SK-N-SH treated with all-trans-retinoic acid at 6 μM for 48 hours (cell line): Measurements from ENCODE around the gene GMIP.
"Not testable (repeated sequence)": the region's sequence is repeated elsewhere in the genome, so short reads cannot be mapped to it uniquely, and the experiment has no call there.

Experiments used
- ATAC-seq: fragments of 200-7000 bp; cut with Tn5 transposase; 3 replicates; pipeline ENCODE4 v1.9.1; 2020; ENCODE audit warnings: mild to moderate bottlenecking, moderate library complexity
- ARNTL ChIP-seq: fragments of 450-650 bp; formaldehyde crosslinking; IDR thresholded peaks from 2 replicates; pipeline ENCODE4 v1.5.0; 2020; ENCODE audit warnings: low read depth, mild to moderate bottlenecking, moderate library complexity, borderline replicate concordance
- BACH2 ChIP-seq: fragments of 250-450 bp; sonication (Bioruptor Pico); IDR thresholded peaks from 2 replicates; pipeline ENCODE4 v1.9.0; 2021; ENCODE audit warnings: mild to moderate bottlenecking, borderline replicate concordance
- CREB5 ChIP-seq: fragments of 250-450 bp; sonication (Bioruptor Pico); IDR thresholded peaks from 2 replicates; pipeline ENCODE4 v1.5.1; 2020; ENCODE audit warnings: low read depth, mild to moderate bottlenecking, moderate library complexity
- CSDC2 ChIP-seq: fragments of 250-450 bp; sonication (Bioruptor Pico); IDR thresholded peaks from 2 replicates; pipeline ENCODE4 v1.5.0; 2020; ENCODE audit warnings: mild to moderate bottlenecking, moderate library complexity
- CSRNP3 ChIP-seq: fragments of 250-450 bp; sonication (Bioruptor Pico); IDR thresholded peaks from 2 replicates; pipeline ENCODE4 v1.5.1; 2021; ENCODE audit warnings: mild to moderate bottlenecking, moderate library complexity
- ESRRG ChIP-seq: fragments of 250-450 bp; sonication (Bioruptor Pico); IDR thresholded peaks from 2 replicates; pipeline ENCODE4 v1.6.1; 2021; ENCODE audit warnings: mild to moderate bottlenecking
- GLIS3 ChIP-seq: fragments of 250-450 bp; sonication (Bioruptor Pico); IDR thresholded peaks from 2 replicates; pipeline ENCODE4 v1.5.0; 2020; ENCODE audit warnings: mild to moderate bottlenecking, moderate library complexity
- ISL1 ChIP-seq: fragments of 250-450 bp; sonication (Bioruptor Pico); IDR thresholded peaks from 2 replicates; pipeline ENCODE4 v2.1.2; 2022; ENCODE audit warnings: mild to moderate bottlenecking, moderate library complexity
- PATZ1 ChIP-seq: fragments of 250-450 bp; sonication (Bioruptor Pico); IDR thresholded peaks from 2 replicates; pipeline ENCODE4 v1.8.0; 2020; ENCODE audit warnings: mild to moderate bottlenecking, moderate library complexity, borderline replicate concordance
- POU6F1 ChIP-seq: fragments of 250-450 bp; sonication (Bioruptor Pico); IDR thresholded peaks from 2 replicates; pipeline ENCODE4 v1.8.0; 2021; ENCODE audit warnings: low read depth, mild to moderate bottlenecking, moderate library complexity, borderline replicate concordance
- PPARA ChIP-seq: fragments of 250-450 bp; sonication (Bioruptor Pico); IDR thresholded peaks from 2 replicates; pipeline ENCODE4 v1.5.0; 2020; ENCODE audit warnings: mild to moderate bottlenecking, borderline replicate concordance
- RARB ChIP-seq: fragments of 250-450 bp; sonication (Bioruptor Pico); IDR thresholded peaks from 2 replicates; pipeline ENCODE4 v1.8.0; 2021; ENCODE audit warnings: mild to moderate bottlenecking, moderate library complexity
- TCF4 ChIP-seq: fragments of 250-450 bp; sonication (Bioruptor Pico); IDR thresholded peaks from 2 replicates; pipeline ENCODE4 v1.8.0; 2021; ENCODE audit warnings: mild to moderate bottlenecking, moderate library complexity, borderline replicate concordance
- TOX ChIP-seq: fragments of 250-450 bp; sonication (Bioruptor Pico); IDR thresholded peaks from 2 replicates; pipeline ENCODE4 v1.8.0; 2021; ENCODE audit warnings: mild to moderate bottlenecking, moderate library complexity, borderline replicate concordance
- TSHZ2 ChIP-seq: fragments of 250-450 bp; sonication (Bioruptor Pico); IDR thresholded peaks from 2 replicates; pipeline ENCODE4 v1.5.0; 2020; ENCODE audit warnings: mild to moderate bottlenecking, moderate library complexity
- ZC3H10 ChIP-seq: fragments of 250-450 bp; sonication (Bioruptor Pico); IDR thresholded peaks from 2 replicates; pipeline ENCODE4 v1.5.1; 2021; ENCODE audit warnings: mild to moderate bottlenecking, moderate library complexity
- ZFP3 ChIP-seq: fragments of 250-450 bp; sonication (Bioruptor Pico); IDR thresholded peaks from 2 replicates; pipeline ENCODE4 v1.5.0; 2020; ENCODE audit warnings: mild to moderate bottlenecking, moderate library complexity
- ZFP30 ChIP-seq: fragments of 450-650 bp; formaldehyde crosslinking; IDR thresholded peaks from 2 replicates; pipeline ENCODE4 v1.5.0; 2022; ENCODE audit warnings: mild to moderate bottlenecking, moderate library complexity
- ZNF565 ChIP-seq: fragments of 450-650 bp; formaldehyde crosslinking; conservative IDR thresholded peaks from 2 replicates; pipeline ENCODE4 v1.5.0; 2020; ENCODE audit warnings: low read depth, mild to moderate bottlenecking, moderate library complexity
- ZNF70 ChIP-seq: fragments of 450-650 bp; formaldehyde crosslinking; IDR thresholded peaks from 2 replicates; pipeline ENCODE4 v1.5.0; 2020; ENCODE audit warnings: mild to moderate bottlenecking, moderate library complexity
- ZNF8 ChIP-seq: fragments of 450-650 bp; formaldehyde crosslinking; IDR thresholded peaks from 2 replicates; pipeline ENCODE4 v1.5.0; 2020; ENCODE audit warnings: mild to moderate bottlenecking, moderate library complexity

Gene GMIP

GRCh38 chr19:19613506-19613905 is 30.0 kb downstream of the GMIP start:
- no peak; the same call in 2 of the 3 replicates for ATAC-seq
- no peak for TF ChIP-seq BACH2
- no peak for TF ChIP-seq ZNF8
- no peak for TF ChIP-seq TCF4 (CRISPR knock-in tag)
- TF ChIP-seq ESRRG (CRISPR knock-in tag): no peak
- TF ChIP-seq ISL1 (CRISPR knock-in tag): no peak
- TF ChIP-seq CREB5 (CRISPR knock-in tag): no peak
- TF ChIP-seq ARNTL (CRISPR knock-in tag): no peak
- no peak for TF ChIP-seq TSHZ2 (CRISPR knock-in tag)
- TF ChIP-seq ZC3H10 (CRISPR knock-in tag): no peak
- TF ChIP-seq POU6F1: no peak
- TF ChIP-seq RARB (CRISPR knock-in tag): no peak

- TF ChIP-seq ZNF565 (CRISPR knock-in tag) (no peak), ESRRG (CRISPR knock-in tag) (no peak), PATZ1 (CRISPR knock-in tag) (no peak), ZC3H10 (CRISPR knock-in tag) (no peak), TSHZ2 (CRISPR knock-in tag) (no peak), CSRNP3 (CRISPR knock-in tag) (no peak), BACH2 (no peak), TCF4 (CRISPR knock-in tag) (no peak), GLIS3 (CRISPR knock-in tag) (no peak), TOX (CRISPR knock-in tag) (no peak), ZFP30 (CRISPR knock-in tag) (no peak), ZFP3 (CRISPR knock-in tag) (no peak), CSDC2 (CRISPR knock-in tag) (no peak), ZNF8 (no peak), ISL1 (CRISPR knock-in tag) (no peak), CREB5 (CRISPR knock-in tag) (no peak), ARNTL (CRISPR knock-in tag) (no peak), ZNF70 (CRISPR knock-in tag) (no peak), RARB (CRISPR knock-in tag) (no peak), PPARA (CRISPR knock-in tag) (no peak)
- ATAC-seq: no peak
These were observed 32.9 kb downstream of the GMIP start for GRCh38 chr19:19610376-19611202.

GRCh38 chr19:19606686-19607085 is 36.8 kb downstream of the GMIP start:
- ATAC-seq: not testable (repeated sequence)
